IPS-20b (cell line): ENCODE results near the gene HDGF.

ENCODE experiments used
- H3K27ac ChIP-seq: one replicate; pipeline ENCODE4 v1.5.1; 2013; ENCODE audit warnings: low read length
- H3K27me3 ChIP-seq: 2 replicates; pipeline ENCODE4 v1.6.1; 2013; ENCODE audit warnings: mild to moderate bottlenecking, low read length, inconsistent platforms; ENCODE audit not compliant: insufficient read depth
- H3K36me3 ChIP-seq: 2 replicates; pipeline ENCODE4 v1.6.1; 2013; ENCODE audit warnings: low read depth, mild to moderate bottlenecking, inconsistent platforms, low read length, moderate library complexity; ENCODE audit not compliant: insufficient read depth
- H3K4me1 ChIP-seq: 2 replicates; pipeline ENCODE4 v1.6.1; 2013; ENCODE audit warnings: mild to moderate bottlenecking, control low read depth, inconsistent platforms, low read length, moderate library complexity; ENCODE audit not compliant: insufficient read depth
- H3K4me3 ChIP-seq: 2 replicates; pipeline ENCODE4 v1.5.1; 2013; ENCODE audit warnings: mild to moderate bottlenecking, low read length, inconsistent platforms
- H3K9ac ChIP-seq: 2 replicates; pipeline ENCODE4 v1.6.1; 2013; ENCODE audit warnings: low read depth, mild to moderate bottlenecking, inconsistent platforms, low read length, moderate library complexity
- H3K9me3 ChIP-seq: 2 replicates; pipeline ENCODE4 v1.6.1; 2013; ENCODE audit warnings: mild to moderate bottlenecking, low read depth, low read length, inconsistent platforms; ENCODE audit not compliant: insufficient read depth

HDGF gene

DNA sequence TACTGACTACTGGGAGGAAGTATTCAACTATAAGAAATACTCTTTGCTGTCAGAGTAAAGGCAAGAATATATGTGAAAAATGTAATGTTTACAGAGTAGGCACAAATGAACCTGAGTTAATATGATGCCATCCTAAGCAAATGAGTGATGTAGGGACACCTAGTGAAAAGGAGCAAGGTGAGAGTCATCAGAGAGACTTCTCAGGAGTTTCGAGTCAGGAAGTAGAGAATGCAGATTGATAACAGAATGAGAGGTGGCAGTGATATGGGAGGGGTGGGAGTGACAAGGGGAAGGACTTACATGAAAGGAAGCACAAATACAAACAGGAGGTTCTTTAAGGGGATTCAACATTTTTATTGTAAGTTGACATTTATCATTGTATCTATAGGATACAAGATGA lies 26.1 kb upstream of the HDGF start:
- H3K4me3 ChIP-seq = no peak overlapping the region
- peaks cover 34% of the 10 kb centered on the region for H3K36me3 ChIP-seq
- H3K27me3 ChIP-seq = no peaks in the 10 kb centered on the region
- H3K4me1 ChIP-seq = no peaks in the 10 kb centered on the region
- no peak overlapping the region for H3K9ac ChIP-seq
- H3K27ac ChIP-seq = no peak overlapping the region
- H3K9me3 ChIP-seq = no peaks in the 10 kb centered on the region

- H3K4me3 ChIP-seq = no peak overlapping the region
- H3K27me3 ChIP-seq = no peaks in the 10 kb centered on the region
- H3K36me3 ChIP-seq = peaks cover 34% of the 10 kb centered on the region
- no peak overlapping the region for H3K27ac ChIP-seq
- no peaks in the 10 kb centered on the region for H3K4me1 ChIP-seq
- H3K9ac ChIP-seq = no peak overlapping the region
- no peaks in the 10 kb centered on the region for H3K9me3 ChIP-seq
Observed at GRCh38 chr1:156776942-156777341, 25.5 kb upstream of the HDGF start.

GRCh38 chr1:156775799-156776198 lies 24.3 kb upstream of the HDGF start:
- Histone ChIP-seq H3K36me3 (peaks cover 36% of the 10 kb centered on the region), H3K9ac (no peak overlapping the region), H3K27ac (no peak overlapping the region), H3K9me3 (no peaks in the 10 kb centered on the region), H3K4me3 (no peak overlapping the region), H3K27me3 (no peaks in the 10 kb centered on the region), H3K4me1 (no peaks in the 10 kb centered on the region)

DNA sequence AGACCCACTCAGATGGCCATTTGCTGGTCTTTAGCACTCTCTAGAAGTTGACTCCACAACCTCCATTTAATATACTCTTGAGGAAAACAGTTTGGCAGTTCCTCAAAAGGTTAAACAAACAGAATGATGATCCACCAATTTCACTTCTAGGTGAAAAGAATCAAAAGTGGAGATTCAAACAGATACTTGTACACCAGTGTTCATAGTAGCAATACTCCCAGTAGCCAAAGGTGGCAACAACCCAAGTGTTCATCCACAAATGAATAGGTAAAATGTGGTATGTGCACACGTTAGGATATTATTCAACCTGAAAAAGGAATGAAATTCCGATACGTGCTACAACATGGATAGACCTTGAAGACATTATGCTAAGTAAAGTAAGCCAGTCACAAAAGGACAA lies 22.1 kb upstream of the HDGF start:
- Histone ChIP-seq H3K27ac (no peak overlapping the region), H3K4me3 (no peak overlapping the region), H3K27me3 (no peaks in the 10 kb centered on the region), H3K9me3 (no peaks in the 10 kb centered on the region), H3K4me1 (peaks cover 6% of the 10 kb centered on the region; the same call in 1 of the 2 replicates), H3K36me3 (peaks cover 40% of the 10 kb centered on the region), H3K9ac (no peak overlapping the region)

DNA sequence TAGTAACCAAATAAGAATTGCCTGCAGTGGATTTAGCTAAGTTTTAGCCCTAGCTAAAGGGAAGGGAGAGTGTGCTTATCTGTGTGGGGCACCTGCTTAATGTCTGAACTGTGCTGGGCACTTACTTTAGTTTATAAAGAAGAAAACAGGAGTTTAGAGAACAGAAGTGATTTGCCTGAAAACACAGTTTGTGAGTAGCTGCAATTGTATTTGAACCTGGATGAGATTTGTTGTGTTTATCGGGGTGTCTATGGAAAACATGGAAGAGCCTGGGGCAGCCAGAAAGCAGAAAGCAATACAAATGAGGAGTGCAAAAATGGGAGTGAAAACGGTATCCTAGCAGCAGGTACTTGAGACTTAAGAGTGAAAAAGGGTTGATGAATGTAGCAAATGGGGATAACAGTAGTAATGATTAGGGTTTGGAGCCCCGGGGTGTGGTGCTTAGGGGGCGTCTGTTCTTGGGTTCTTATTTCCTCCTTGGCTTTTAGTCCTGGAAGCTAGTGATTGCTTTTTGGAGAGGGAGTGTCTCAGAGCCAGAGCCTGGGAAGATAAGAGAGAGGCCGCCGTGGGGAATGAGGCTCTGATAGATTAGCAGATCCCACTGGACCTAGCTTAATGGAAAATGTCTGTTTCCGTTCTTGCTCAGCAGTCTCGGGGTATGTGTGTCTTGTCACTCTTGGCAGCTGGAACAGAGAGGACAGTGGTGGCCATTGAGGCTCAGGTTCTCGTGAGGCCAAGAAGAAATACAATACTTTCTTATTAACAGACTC lies 21.4 kb upstream of the HDGF start:
- no peak overlapping the region for H3K9ac ChIP-seq
- no peaks in the 10 kb centered on the region for H3K9me3 ChIP-seq
- H3K36me3 ChIP-seq = peaks cover 40% of the 10 kb centered on the region
- no peaks in the 10 kb centered on the region for H3K27me3 ChIP-seq
- H3K4me1 ChIP-seq = peaks cover 9% of the 10 kb centered on the region; the same call in 1 of the 2 replicates
- H3K4me3 ChIP-seq = no peak overlapping the region
- no peak overlapping the region for H3K27ac ChIP-seq

DNA sequence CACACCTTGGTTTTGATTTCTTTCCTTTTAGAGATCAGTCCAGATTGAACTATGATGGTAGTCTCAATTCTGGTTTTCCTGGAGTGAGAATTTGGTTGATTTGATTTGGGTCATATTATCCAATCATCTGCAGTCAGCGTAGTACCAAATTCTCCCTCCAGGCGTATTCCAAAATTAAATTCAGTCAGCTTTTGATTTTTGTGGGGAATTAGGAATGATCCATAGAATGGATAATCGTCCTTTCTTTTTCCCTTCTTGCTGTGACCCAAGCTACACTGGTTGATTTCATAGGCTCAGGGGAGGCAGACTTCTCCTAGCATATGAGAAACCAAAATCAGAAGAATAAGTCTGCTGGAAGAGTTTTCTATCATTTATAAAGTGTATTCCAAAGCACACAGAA lies 20.7 kb upstream of the HDGF start:
- H3K9ac ChIP-seq = no peak overlapping the region
- H3K4me1 ChIP-seq = peaks cover 9% of the 10 kb centered on the region; the same call in 1 of the 2 replicates
- H3K9me3 ChIP-seq = no peaks in the 10 kb centered on the region
- peaks cover 35% of the 10 kb centered on the region for H3K36me3 ChIP-seq
- no peak overlapping the region for H3K27ac ChIP-seq
- no peak overlapping the region for H3K4me3 ChIP-seq
- no peaks in the 10 kb centered on the region for H3K27me3 ChIP-seq

- Histone ChIP-seq H3K27ac (no peak overlapping the region), H3K4me1 (peaks cover 15% of the 10 kb centered on the region; the same call in 1 of the 2 replicates), H3K9ac (peak overlapping the region; percentile 93)
Observed at GRCh38 chr1:156768610-156769295, 17.3 kb upstream of the HDGF start.

DNA sequence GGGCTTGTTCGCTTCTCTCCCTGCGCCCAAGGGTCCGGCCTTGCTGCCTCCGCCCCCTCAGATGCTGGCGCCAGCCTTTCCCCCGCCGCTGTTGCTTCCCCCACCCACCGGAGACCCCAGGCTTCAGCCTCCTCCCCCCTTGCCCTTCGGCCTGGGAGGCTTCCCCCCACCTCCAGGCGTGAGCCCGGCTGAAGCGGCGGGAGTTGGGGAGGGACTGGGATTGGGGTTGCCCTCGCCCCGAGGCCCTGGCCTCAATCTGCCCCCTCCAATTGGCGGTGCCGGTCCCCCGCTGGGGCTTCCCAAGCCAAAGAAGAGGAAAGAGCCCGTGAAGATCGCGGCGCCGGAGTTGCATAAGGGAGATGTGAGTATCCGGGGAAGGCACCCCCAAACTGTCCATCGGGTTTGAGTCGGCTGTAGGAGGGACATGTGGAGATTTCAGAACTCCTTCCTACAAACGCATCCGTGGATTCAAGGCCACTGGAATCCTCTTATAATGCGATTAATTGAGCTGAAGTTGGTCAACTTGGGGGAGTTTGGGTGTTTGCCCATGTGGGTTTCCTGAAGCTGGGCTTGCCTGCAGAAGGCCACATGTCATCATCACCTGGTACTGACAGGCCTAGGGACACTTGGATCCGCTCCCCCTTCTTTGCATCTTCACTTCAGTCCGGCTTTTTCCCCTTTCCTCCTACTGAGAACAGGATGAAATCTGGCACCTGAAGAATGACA lies 16.6 kb upstream of the HDGF start:
- Histone ChIP-seq H3K9me3 (no peaks in the 10 kb centered on the region), H3K9ac (peak overlapping the region; percentile 93), H3K4me1 (peaks cover 15% of the 10 kb centered on the region; the same call in 1 of the 2 replicates), H3K27me3 (no peaks in the 10 kb centered on the region), H3K4me3 (peak overlapping the region; percentile 97), H3K27ac (no peak overlapping the region), H3K36me3 (peaks cover 23% of the 10 kb centered on the region)

More at GRCh38 chr1:156768610-156769295, 17.3 kb upstream of the HDGF start:
- Histone ChIP-seq H3K9me3 (no peaks in the 10 kb centered on the region), H3K4me3 (peak overlapping the region; percentile 97), H3K36me3 (peaks cover 30% of the 10 kb centered on the region), H3K27me3 (no peaks in the 10 kb centered on the region)

GRCh38 chr1:156767101-156767878 lies 15.8 kb upstream of the HDGF start, which contains the start of gene PRCC:
PRCC (plus strand) TSS chr1:156767535; CDS start chr1:156767772, 237 bp downstream.
- Histone ChIP-seq H3K27ac (peak within 1 kb of the TSS; percentile 77), H3K27me3 (no peaks in the 10 kb centered on the region), H3K4me3 (peak within 1 kb of the TSS; percentile 97), H3K36me3 (peaks cover 18% of the 10 kb centered on the region), H3K9ac (peak within 1 kb of the TSS; percentile 93), H3K9me3 (no peaks in the 10 kb centered on the region), H3K4me1 (peaks cover 15% of the 10 kb centered on the region; the same call in 1 of the 2 replicates)

DNA sequence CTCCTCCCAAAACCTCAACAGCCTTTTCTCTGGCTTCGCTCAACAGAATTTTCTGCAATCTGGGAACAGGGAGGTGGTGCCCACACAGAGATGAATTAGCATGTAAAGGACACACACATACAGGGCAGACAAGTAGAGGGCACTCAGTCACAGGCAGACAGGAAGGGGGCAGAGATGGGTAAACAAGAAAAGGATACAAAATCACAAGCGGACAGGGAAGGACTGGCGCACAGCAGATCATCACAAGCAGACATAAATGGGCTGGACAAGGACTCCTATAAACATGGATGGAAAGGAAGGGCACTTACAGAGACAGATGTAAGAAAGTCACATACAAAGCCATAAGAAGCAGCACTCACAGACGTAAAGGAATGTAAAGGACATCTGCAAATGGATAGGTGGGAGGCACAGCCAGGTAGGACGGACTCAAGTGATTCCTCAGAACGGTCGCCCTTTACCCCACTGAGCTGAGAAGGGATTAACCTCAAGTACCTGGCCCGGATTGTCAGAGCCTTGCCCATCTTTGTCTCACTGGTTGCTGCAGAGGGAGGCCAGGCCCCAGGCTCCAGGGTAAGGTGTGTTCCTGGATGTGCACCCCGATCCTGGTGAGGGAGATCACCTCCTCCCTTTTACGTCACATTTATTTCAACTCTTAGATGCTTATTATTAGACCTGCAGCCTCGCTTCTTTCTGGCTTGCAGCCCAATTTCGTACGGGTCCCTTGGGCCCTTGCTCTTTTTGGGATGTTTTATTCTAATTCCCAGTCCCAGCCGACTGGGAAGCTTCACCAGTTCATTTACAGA lies 15.0 kb upstream of the HDGF start:
- H3K27me3 ChIP-seq = no peaks in the 10 kb centered on the region
- H3K9me3 ChIP-seq = no peaks in the 10 kb centered on the region
- peak overlapping the region; percentile 97 for H3K4me3 ChIP-seq
- H3K27ac ChIP-seq = peak overlapping the region; percentile 77
- peak overlapping the region; percentile 87 for H3K9ac ChIP-seq
- peaks cover 15% of the 10 kb centered on the region; the same call in 1 of the 2 replicates for H3K4me1 ChIP-seq
- peaks cover 11% of the 10 kb centered on the region for H3K36me3 ChIP-seq
